GM10266 (cell line): ENCODE data around the gene DHX38.
"Not testable (repeated sequence)": the region's sequence is repeated elsewhere in the genome, so short reads cannot be mapped to it uniquely, and the experiment has no call there.

ENCODE experiments used
- DNase-seq: peaks from one replicate; pipeline ENCODE4 v3.0.0; 2012; ENCODE audit errors: extremely low spot score
- CTCF ChIP-seq: IDR thresholded peaks from 2 replicates; pipeline ENCODE4 v1.5.1; 2012; ENCODE audit warnings: mild to moderate bottlenecking, low read depth; ENCODE audit not compliant: control insufficient read depth, insufficient read depth; ENCODE audit errors: missing control alignments

Gene DHX38

GRCh38 chr16:72072514-72073342, 20.9 kb upstream of the DHX38 start:
- no peak for DNase-seq
- no peak for TF ChIP-seq CTCF

DNA sequence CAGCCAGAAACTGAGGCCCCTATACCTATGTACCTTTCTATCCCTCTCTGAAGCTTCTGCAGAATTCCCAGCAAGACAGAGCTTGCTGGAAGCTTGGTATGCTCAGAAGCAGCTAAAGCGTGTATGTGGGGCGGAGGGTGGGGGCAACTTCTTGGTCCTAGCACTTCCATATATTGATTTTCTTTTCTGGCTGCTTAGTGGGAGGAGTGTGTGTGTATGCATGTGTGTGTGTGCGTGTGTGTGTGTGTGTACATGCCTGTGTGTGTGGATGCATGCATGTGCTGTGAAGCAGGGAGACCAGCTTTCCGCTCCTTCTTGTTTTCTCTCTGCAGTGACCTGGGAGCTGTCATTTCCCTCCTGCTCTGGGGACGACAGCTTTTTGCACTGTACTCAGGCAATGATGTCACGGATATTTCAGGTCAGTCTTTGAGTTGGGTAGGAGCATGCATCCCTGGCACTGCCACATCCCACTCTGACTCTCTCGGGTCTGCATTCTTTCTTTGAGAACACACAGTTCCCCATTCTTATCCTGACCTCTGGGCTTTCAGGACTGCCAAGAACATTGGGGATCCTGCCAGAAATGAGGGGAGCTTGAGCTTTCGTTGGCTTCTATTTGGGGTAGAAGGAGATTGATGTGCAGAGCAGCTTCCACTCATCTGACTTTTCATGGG, 20.0 kb upstream of the DHX38 start:
- no peak for TF ChIP-seq CTCF
- DNase-seq = no peak

- DNase-seq = not testable (repeated sequence)
Measured at GRCh38 chr16:72075067-72075466, 18.6 kb upstream of the DHX38 start.

GRCh38 chr16:72076991-72077706, 16.5 kb upstream of the DHX38 start:
- DNase-seq = not testable (repeated sequence)

DNA sequence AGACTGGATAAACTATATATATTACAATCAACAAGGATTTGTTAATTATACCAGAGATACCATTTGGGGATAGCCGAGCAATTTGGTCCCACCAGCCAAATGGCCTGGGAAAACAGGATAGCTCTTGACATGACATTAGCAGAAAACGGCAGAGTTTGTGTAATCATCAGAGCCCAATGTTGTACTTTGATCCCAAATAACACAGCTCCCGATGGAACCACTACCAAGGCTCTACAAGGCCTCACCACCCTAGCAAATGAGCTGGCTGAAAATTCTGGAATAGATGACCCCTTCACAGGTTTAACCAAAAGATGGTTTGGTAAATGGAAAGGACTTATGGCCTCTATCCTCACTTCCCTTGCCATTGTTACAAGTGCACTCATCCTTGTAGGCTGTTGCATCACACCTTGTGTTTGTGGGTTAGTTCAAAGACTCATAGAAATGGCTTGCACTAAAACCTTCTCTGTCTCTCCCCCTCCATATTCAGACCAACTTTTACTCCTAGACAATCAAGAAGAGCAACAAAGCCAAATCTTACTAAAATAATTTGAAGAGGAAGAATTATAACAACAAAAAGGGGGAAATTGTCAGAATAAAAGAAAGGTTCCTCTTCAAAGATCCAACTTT, 9.8 kb upstream of the DHX38 start:
- DNase-seq = no peak
- no peak for TF ChIP-seq CTCF

GRCh38 chr16:72084445-72084844, 9.2 kb upstream of the DHX38 start:
- DNase-seq = no peak
- TF ChIP-seq CTCF = no peak

DNA sequence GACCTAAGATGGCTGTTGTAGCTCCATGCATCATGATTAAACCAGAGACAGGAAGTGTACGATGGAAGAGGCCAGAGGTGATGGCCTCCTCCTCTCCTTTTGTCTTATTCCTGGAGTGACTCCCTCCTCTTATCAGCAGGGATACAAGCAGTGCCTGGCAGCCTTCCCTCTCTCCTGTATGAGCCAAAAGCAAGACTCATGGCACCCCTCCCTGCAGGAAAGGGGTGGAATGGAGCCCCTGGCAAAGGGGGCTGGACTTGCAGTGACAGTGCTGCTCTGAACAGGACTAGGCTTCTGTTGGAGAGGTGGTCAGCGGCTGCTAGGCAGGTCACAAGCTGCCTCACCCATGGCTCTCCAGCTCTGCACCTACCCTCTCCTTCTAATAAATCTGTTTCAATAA, 8.6 kb upstream of the DHX38 start:
- TF ChIP-seq CTCF = no peak

GRCh38 chr16:72091217-72091616, 2.4 kb upstream of the DHX38 start:
- no peak for DNase-seq
- TF ChIP-seq CTCF = no peak

More for the DNA sequence above, 8.6 kb upstream of the DHX38 start:
- no peak for DNase-seq
